HEK293T (cell line): Measurements from ENCODE around the gene SH3RF3.

Experiments
- ARNT ChIP-seq: fragments of 450-650 bp; IDR thresholded peaks from 2 replicates; pipeline ENCODE4 v1.6.1; 2017; ENCODE audit warnings: mild to moderate bottlenecking
- BHLHE40 ChIP-seq: fragments of 450-650 bp; IDR thresholded peaks from 2 replicates; pipeline ENCODE4 v1.6.1; 2016; ENCODE audit warnings: mild to moderate bottlenecking, moderate library complexity, borderline replicate concordance
- ELF4 ChIP-seq: fragments of 450-650 bp; IDR thresholded peaks from 2 replicates; pipeline ENCODE4 v1.6.1; 2017; ENCODE audit warnings: antibody characterized with exemption
- FOXA1 ChIP-seq: fragments of 450-650 bp; IDR thresholded peaks from 2 replicates; pipeline ENCODE4 v1.6.1; 2016; ENCODE audit warnings: mild to moderate bottlenecking
- FOXK2 ChIP-seq: fragments of 450-650 bp; IDR thresholded peaks from 2 replicates; pipeline ENCODE4 v1.6.1; 2016; ENCODE audit warnings: mild to moderate bottlenecking
- FOXM1 ChIP-seq: fragments of 450-650 bp; IDR thresholded peaks from 2 replicates; pipeline ENCODE4 v1.6.1; 2017; ENCODE audit warnings: mild to moderate bottlenecking, borderline replicate concordance
- HDGF ChIP-seq: fragments of 450-650 bp; IDR thresholded peaks from 2 replicates; pipeline ENCODE4 v1.6.1; 2017; ENCODE audit warnings: antibody characterized with exemption, borderline replicate concordance
- L3MBTL2 ChIP-seq: fragments of 450-650 bp; conservative IDR thresholded peaks from 2 replicates; pipeline ENCODE4 v1.6.1; 2016; ENCODE audit warnings: mild to moderate bottlenecking
- NFRKB ChIP-seq: fragments of 450-650 bp; IDR thresholded peaks from 2 replicates; pipeline ENCODE4 v1.6.1; 2016; ENCODE audit warnings: mild to moderate bottlenecking, moderate library complexity
- SP1 ChIP-seq: fragments of 450-650 bp; IDR thresholded peaks from 2 replicates; pipeline ENCODE4 v1.6.1; 2017
- SUZ12 ChIP-seq: fragments of 450-650 bp; IDR thresholded peaks from 2 replicates; pipeline ENCODE4 v1.6.1; 2016; ENCODE audit warnings: mild to moderate bottlenecking
- TARDBP ChIP-seq: fragments of 450-650 bp; IDR thresholded peaks from 2 replicates; pipeline ENCODE4 v1.6.1; 2016
- ZNF384 ChIP-seq: fragments of 450-650 bp; IDR thresholded peaks from 2 replicates; pipeline ENCODE4 v1.6.1; 2016

DNA sequence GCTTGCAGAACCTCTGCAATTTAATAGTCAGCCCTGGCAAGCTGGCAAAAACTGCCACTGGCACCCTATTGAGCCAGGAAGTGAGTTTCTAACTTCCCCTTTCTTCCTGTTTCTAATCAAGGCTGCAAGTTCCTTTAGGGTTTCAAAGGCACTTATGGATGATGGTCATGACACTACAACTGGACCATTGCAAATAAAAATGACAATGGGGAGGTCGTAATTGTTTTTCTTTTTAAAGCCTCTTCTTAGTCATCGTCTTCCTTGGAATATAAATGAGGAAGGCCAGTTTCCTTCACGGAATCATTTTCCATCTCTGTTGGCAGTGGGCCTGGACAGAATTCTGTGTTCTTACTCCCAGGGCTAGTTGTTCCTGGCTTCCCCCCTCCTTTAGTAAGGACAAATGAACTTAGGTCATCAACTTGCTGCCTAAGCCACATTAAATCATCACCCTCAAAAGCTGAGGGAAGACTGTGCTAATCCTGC, 35.8 kb downstream of the SH3RF3 start:
- TF ChIP-seq FOXA1: no peak
- no peak for TF ChIP-seq ELF4
- no peak for TF ChIP-seq ARNT
- no peak for TF ChIP-seq BHLHE40
- TF ChIP-seq SP1: no peak
- TF ChIP-seq FOXM1: no peak
- no peak for TF ChIP-seq NFRKB
- TF ChIP-seq ZNF384: no peak
- TF ChIP-seq SUZ12: no peak
- no peak for TF ChIP-seq TARDBP
- TF ChIP-seq FOXK2: no peak
- no peak for TF ChIP-seq L3MBTL2
- no peak for TF ChIP-seq HDGF
